Transverse colon (tissue), 4 donors: Measurements from ENCODE around the gene HSPA2.

Experiments used
- CTCF ChIP-seq, 5 experiments: fragments of 200-600 bp in 3 of 5; fragments of 450-650 bp in 2 of 5; sonication (generic) in 3 of 5; IDR thresholded peaks; 1 replicate in 2 of 5; 2 replicates in 3 of 5; pipeline ENCODE4 v1.5.1; 2016 to 2017; ENCODE audit warnings: antibody characterized with exemption in 5 of 5, inconsistent platforms in 3 of 5, mild to moderate bottlenecking in 2 of 5, moderate library complexity in 1 of 5
- EP300 ChIP-seq: sonication (generic); formaldehyde crosslinking; IDR thresholded peaks from one replicate; pipeline ENCODE4 v1.6.1; 2017; ENCODE audit warnings: antibody characterized with exemption, low read depth
- POLR2A ChIP-seq: fragments of 450-650 bp; IDR thresholded peaks from one replicate; pipeline ENCODE4 v1.6.1; 2016; ENCODE audit warnings: antibody characterized with exemption, mild to moderate bottlenecking, moderate library complexity
- POLR2AphosphoS5 ChIP-seq, 3 donors: sonication (generic); formaldehyde crosslinking; IDR thresholded peaks; one replicate each; pipeline ENCODE4 v1.6.1; 2016; ENCODE audit warnings: antibody characterized with exemption in 3 of 3

GRCh38 chr14:64504310-64504896 lies 36.1 kb upstream of the HSPA2 start, which contains the start of gene ZBTB1:
- no peak for TF ChIP-seq CTCF (IDR thresholded peaks at IDR 0.05)
- TF ChIP-seq POLR2A, result peak; percentile 91
- no peak for TF ChIP-seq EP300
- TF ChIP-seq POLR2AphosphoS5 (IDR thresholded peaks at IDR 0.05), result peak; percentile 86 to 97 (median 93)
